Immature natural killer cell (primary cell): Measurements from ENCODE around the gene IL34. TPM values are rescaled to one million over a fixed set of nuclear protein-coding genes. Genes with fewer than 3 reads are reported as not detected.

Experiments
- DNase-seq, 3 donors: peaks; one replicate each; pipeline ENCODE4 v3.0.0; 2022; ENCODE audit warnings: mixed read lengths in 1 of 3
- H3K27ac Mint-ChIP-seq, 6 donors: one replicate each; pipeline ENCODE4 v1.8.0; 2020; ENCODE audit warnings: mixed read lengths in 6 of 6, mild to moderate bottlenecking in 5 of 6, inconsistent platforms in 4 of 6, moderate library complexity in 3 of 6
- H3K27me3 Mint-ChIP-seq, 3 donors: one replicate each; pipeline ENCODE4 v1.8.0; 2020 to 2021; ENCODE audit warnings: low read depth in 3 of 3, mild to moderate bottlenecking in 3 of 3, mixed read lengths in 3 of 3, moderate library complexity in 3 of 3, inconsistent platforms in 1 of 3
- H3K36me3 Mint-ChIP-seq, 3 donors: one replicate each; pipeline ENCODE4 v1.8.0; 2020; ENCODE audit warnings: mixed read lengths in 3 of 3, inconsistent platforms in 2 of 3, mild to moderate bottlenecking in 2 of 3
- H3K4me1 Mint-ChIP-seq, 2 donors: one replicate each; pipeline ENCODE4 v1.8.0; 2020; ENCODE audit warnings: inconsistent platforms in 2 of 2, mild to moderate bottlenecking in 2 of 2, mixed read lengths in 2 of 2, moderate library complexity in 1 of 2
- H3K4me3 Mint-ChIP-seq, 5 donors: one replicate each; pipeline ENCODE4 v1.8.0; 2020; ENCODE audit warnings: mild to moderate bottlenecking in 5 of 5, mixed read lengths in 5 of 5, inconsistent platforms in 3 of 5, moderate library complexity in 3 of 5
- H3K9me3 Mint-ChIP-seq, 6 donors: one replicate each; pipeline ENCODE4 v1.8.0; 2020; ENCODE audit warnings: mild to moderate bottlenecking in 6 of 6, mixed read lengths in 6 of 6, inconsistent platforms in 4 of 6, moderate library complexity in 3 of 6
- polyA plus RNA-seq, 3 donors: library from polyadenylated mRNA; unstranded; fragments of 300-500 nt; fragmentation: Illumina TruSeq; gene quantifications; one replicate each; pipeline ENCODE4 v1.2.3, GENCODE V29; 2021

IL34 gene
- polyA plus RNA-seq, 3 donors from 2014 or later, result not detected

DNA sequence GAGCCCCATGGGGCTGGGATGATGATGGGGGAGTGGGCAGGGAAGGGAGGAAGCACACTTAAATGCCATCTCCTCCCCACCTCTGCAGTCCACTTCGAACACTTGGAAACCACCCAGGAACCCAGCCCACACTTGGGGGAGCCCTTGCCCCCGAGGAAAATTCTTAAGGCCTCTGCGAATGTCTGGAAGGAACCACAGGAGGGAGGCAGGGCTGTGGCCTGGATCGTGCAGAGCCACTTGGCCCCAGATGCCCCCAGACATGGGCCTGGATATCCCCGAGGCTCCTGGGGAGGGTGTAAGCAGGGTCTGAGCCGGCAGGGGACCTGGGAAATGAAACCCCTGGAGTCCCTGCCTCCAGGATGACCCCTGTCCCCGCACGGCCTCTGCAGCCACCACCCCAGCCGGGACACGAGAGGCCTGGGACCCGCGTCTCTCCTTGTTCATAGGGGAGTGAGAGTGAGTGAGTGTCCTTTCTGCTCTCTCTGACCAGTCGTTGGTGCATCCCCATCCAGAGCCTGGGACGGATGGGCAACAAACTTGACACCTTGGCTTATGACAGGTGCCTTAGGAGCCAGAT lies 51.3 kb downstream of the IL34 start:
- H3K27me3 Mint-ChIP-seq, result no peaks in the 10 kb centered on the region
- H3K4me1 Mint-ChIP-seq, result peaks cover 19 to 22% of the 10 kb centered on the region in 2 donors
- no peak overlapping the region for H3K4me3 Mint-ChIP-seq
- H3K36me3 Mint-ChIP-seq, result no peaks in the 10 kb centered on the region
- no peaks in the 10 kb centered on the region for H3K9me3 Mint-ChIP-seq
- DNase-seq, result no peak
- peak overlapping the region in 1 of 6 donors; percentile 21 for H3K27ac Mint-ChIP-seq

DNA sequence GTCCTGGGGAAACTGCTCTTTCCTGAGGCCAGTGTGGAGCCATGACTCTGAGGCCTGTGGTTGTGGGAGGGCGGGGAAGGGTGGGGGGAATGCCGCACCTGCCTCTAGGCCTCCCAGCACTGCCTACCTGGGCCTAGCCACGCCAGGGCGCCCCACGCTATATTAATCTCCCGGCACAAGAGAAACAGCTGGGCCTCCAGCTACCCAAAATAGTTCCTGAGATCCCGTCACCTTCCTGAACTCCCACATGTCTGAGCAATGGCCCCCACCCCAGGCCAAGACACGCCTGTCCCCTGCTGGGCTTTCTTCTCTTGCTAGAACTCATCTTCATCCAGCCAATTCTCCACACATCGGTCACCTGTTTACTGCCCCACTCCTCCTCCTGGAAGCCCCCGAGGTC lies 52.5 kb downstream of the IL34 start:
- Mint-ChIP-seq H3K27me3 (no peaks in the 10 kb centered on the region), H3K27ac (no peak overlapping the region), H3K36me3 (no peaks in the 10 kb centered on the region), H3K4me3 (no peak overlapping the region), H3K4me1 (peaks cover 19 to 22% of the 10 kb centered on the region in 2 donors), H3K9me3 (no peaks in the 10 kb centered on the region)
- no peak for DNase-seq

DNA sequence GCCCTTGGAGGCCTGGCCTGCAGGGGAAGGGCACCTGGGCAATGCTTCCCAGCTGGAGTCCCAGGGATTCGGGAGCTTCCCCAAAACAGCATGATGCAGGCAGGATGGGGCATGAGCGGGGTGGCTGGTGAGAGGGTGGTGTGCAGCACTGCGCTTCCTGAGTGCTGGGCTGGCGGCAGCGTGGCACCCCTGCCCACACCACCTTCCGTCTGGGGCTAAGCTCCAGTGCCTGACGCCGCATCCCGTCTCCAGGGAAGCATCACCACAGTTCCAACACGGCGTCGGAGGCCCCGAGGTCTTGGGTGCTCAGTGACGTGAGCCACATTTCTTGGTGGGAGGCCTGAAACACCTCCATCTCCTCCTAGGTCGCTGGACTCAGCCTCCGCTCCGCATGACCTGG lies 53.3 kb downstream of the IL34 start:
- Mint-ChIP-seq H3K9me3 (no peaks in the 10 kb centered on the region), H3K4me1 (peaks cover 19 to 22% of the 10 kb centered on the region in 2 donors), H3K27ac (no peak overlapping the region), H3K4me3 (no peak overlapping the region), H3K36me3 (no peaks in the 10 kb centered on the region), H3K27me3 (no peaks in the 10 kb centered on the region)
- no peak for DNase-seq

DNA sequence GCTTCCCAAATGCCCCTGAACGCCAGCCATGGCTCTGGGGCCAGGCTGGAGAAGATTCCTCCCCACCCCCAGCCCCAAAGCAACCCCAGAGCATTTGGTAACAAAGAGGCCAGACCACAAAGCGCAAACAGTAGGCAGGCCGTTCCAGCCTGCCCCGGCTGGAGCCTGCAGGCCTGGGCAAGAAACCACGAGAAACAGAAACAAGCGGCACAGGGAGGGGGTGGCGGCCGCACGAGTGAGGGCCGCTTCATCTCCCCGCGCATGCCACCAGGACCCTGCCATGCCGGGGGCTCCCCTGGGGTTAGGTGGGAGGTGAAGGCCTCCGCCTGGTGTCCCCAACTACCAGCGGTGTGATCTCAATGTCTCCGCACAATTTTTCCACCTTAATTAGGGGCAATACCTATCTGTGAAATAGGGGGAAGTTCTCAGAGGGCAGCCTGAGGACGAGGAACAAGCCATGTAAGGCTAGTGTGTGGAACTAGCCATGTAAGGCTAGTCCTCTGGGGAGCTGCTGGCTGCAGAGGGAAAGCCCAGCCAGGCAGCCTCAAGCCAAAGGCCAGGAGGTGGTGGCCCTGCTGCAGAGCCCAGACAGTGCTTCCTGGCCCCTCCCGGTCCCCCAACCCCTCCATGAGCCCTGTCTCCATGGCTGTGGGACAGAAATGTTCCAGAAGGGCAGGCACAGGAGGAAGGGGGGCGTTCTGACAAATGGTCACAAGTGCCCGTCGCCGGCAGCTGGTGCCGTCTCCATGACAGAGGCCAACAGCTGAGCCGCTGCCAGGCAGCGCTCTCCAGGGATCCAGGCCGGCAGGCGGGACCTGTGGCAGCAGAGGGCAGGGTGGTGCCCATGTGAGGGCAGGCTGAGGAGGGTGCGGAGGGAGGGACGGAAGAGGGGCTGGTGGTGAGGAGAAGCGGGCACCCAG lies 54.0 kb downstream of the IL34 start:
- H3K4me1 Mint-ChIP-seq, result peaks cover 16 to 20% of the 10 kb centered on the region in 2 donors
- H3K9me3 Mint-ChIP-seq, result no peaks in the 10 kb centered on the region
- H3K36me3 Mint-ChIP-seq, result no peaks in the 10 kb centered on the region
- H3K27me3 Mint-ChIP-seq, result no peaks in the 10 kb centered on the region
- H3K27ac Mint-ChIP-seq, result no peak overlapping the region
- no peak overlapping the region for H3K4me3 Mint-ChIP-seq
- DNase-seq, result no peak

DNA sequence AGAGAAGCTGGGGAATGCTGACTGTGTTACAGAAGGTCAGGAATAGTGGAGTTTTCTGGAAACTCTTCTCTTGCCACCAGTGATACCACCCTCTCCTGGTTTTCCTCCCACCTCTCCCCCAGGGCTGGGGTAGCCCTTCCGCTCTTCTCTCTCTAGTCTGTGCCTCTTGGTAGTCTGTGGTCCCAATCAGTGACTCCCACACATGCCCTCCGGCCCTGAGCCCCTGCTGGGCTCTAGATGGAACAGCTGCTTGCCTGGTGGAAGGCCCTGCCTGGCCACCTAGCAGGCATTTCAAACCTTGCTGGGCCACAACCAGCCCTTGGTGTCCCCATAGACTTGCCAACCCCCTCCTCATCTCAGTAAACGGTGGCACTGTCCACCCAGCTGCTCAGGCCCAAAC lies 54.7 kb downstream of the IL34 start:
- Mint-ChIP-seq H3K27me3 (peaks cover 0 to 2% (median 0%) of the 10 kb centered on the region in 3 donors), H3K4me3 (no peak overlapping the region), H3K36me3 (no peaks in the 10 kb centered on the region), H3K4me1 (peaks cover 11 to 13% of the 10 kb centered on the region in 2 donors), H3K9me3 (no peaks in the 10 kb centered on the region), H3K27ac (peak overlapping the region in 1 of 6 donors; percentile 4)
- DNase-seq, result no peak

DNA sequence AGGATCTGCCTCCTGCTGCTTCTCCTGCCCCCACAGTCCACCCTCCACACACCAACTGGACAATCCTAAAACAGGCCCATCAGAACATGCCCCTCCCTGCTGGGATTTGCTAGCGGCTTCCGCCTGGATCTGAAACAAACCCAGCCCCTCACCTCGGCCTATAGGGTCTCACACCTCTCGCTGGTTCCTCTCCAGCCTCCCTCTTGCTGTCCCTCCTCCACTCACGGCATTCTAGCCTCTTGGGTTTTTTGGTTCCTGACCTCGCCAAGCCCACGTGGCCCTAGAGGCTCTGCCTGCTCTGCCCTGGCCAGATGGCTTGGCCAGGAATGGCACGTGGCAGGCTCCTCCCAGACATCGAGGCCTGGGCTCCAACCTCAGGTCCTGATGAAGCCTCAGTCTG lies 55.2 kb downstream of the IL34 start:
- Mint-ChIP-seq H3K36me3 (no peaks in the 10 kb centered on the region), H3K27me3 (peaks cover 0 to 2% (median 0%) of the 10 kb centered on the region in 3 donors), H3K27ac (no peak overlapping the region), H3K4me1 (peaks cover 7 to 11% of the 10 kb centered on the region in 2 donors), H3K4me3 (no peak overlapping the region), H3K9me3 (no peaks in the 10 kb centered on the region)
- no peak for DNase-seq

DNA sequence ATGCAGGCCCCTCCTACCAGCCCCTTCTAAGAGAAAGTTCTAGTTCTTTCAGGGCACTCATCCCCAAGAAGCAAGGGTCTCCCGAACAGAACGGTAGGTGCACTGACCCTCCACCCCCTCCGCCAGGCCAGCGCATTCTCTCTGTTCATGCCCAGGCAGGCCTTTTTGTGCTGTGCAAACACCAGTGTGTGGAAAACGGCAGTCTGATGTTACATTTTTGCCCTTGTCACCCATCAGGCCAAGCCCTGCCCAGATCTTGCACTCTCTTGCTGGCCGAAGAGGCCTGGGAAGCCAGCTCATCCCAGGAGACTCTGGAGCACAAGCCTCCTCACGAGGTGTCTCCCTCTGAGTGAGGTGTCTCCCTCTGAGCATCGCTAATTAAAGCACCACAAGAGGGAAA lies 55.6 kb downstream of the IL34 start:
- Mint-ChIP-seq H3K27ac (peak overlapping the region in 1 of 6 donors; percentile 40), H3K4me1 (peaks cover 6 to 7% of the 10 kb centered on the region in 2 donors), H3K27me3 (peaks cover 0 to 2% (median 0%) of the 10 kb centered on the region in 3 donors), H3K36me3 (no peaks in the 10 kb centered on the region), H3K4me3 (no peak overlapping the region), H3K9me3 (no peaks in the 10 kb centered on the region)
- no peak for DNase-seq

DNA sequence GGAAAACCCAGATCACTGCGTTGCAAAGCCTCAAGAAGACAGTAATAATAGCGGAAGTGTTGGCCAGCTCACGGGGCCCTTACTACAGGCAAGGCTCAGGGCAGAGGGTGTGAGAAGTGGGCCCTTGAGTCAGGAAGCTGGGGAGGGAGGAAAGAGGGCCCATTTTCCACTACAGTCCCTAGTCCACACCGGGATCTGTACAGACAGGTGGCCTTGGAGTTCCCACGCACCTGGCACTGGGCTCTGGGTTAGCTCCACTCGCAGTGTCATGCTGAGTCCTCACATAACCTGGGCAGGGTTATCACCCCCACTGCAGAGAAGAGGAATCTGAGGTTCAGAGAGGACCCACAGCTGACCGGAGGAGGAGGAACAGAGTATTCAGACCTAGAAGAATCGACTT lies 56.3 kb downstream of the IL34 start:
- no peaks in the 10 kb centered on the region for H3K36me3 Mint-ChIP-seq
- no peak overlapping the region for H3K4me3 Mint-ChIP-seq
- H3K27me3 Mint-ChIP-seq, result peaks cover 0 to 2% (median 0%) of the 10 kb centered on the region in 3 donors
- no peak overlapping the region for H3K27ac Mint-ChIP-seq
- no peak for DNase-seq
- H3K9me3 Mint-ChIP-seq, result no peaks in the 10 kb centered on the region
- H3K4me1 Mint-ChIP-seq, result peaks cover 4% of the 10 kb centered on the region in 2 donors

DNA sequence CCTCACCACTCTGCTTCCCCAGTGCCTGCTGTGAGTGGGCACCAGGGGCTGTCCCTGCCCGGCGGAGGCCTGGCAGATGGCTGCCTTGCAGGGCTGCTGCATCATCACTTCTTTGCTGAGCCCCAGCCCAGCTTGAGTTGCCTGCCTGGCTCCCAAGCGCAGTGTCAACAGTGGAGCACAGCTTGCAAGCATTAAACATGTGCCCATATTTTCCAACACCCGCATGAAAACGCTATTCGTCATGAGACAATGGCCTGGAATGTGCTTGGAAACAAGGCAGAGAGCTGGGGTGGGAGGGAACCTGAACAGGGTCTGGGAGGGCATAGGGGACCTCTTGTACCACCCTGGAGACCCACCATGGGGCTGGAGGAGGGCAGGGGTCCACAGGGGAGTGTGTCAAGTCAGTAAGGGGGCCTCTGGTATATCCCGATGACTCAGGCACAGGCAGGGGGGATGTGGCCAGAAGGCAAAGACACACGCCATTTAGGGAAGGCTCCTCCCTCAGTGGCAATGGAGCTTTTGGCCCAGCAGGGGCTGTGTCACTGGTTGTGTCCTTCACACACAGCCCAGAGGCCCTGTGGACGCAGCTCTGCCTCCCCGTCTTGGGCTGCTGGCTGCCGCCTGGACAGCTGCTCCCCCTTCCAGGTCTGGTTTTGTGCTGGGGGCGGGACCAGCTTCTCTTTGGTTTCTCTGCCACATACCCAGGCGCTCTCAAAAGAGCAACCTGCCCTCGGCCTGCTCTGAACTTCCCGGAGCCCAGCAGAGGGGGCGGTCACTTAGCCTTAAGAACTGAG lies 56.9 kb downstream of the IL34 start:
- Mint-ChIP-seq H3K27me3 (peaks cover 0 to 2% (median 0%) of the 10 kb centered on the region in 3 donors), H3K36me3 (peaks cover 0 to 3% (median 0%) of the 10 kb centered on the region in 3 donors), H3K4me1 (peaks cover 4% of the 10 kb centered on the region in 2 donors), H3K4me3 (no peak overlapping the region), H3K27ac (no peak overlapping the region), H3K9me3 (no peaks in the 10 kb centered on the region)
- DNase-seq, result no peak

DNA sequence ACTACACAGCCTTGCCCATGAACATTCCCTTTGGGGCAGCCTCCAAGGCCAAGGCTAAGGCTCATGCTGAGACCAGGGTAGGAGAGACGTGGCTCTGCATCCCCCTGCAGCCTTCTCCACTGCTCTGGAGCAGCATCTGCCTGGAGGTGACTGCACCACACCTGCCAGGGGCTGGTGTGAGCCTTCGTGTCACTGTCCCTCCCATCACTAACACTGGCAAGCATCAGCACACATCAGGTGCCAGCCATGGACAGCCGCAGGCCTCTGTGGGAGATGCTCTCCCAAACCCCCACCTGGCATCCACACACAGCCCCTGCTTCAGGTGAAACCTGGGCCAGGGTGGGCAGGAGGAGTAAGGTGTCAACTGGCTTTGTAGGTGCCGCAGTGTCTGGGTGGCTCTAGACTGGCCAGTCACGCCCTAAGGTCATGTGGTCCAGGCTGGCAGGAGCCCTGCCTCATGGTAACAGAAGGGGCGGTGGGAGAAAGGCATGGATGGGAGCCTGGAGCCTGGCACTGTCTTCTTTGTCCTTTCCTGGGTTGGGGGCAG lies 57.5 kb downstream of the IL34 start:
- no peak overlapping the region for H3K4me3 Mint-ChIP-seq
- H3K27me3 Mint-ChIP-seq, result peaks cover 0 to 2% (median 0%) of the 10 kb centered on the region in 3 donors
- H3K36me3 Mint-ChIP-seq, result peaks cover 0 to 3% (median 0%) of the 10 kb centered on the region in 3 donors
- H3K9me3 Mint-ChIP-seq, result no peaks in the 10 kb centered on the region
- H3K27ac Mint-ChIP-seq, result no peak overlapping the region
- no peak for DNase-seq
- peaks cover 4% of the 10 kb centered on the region in 2 donors for H3K4me1 Mint-ChIP-seq

DNA sequence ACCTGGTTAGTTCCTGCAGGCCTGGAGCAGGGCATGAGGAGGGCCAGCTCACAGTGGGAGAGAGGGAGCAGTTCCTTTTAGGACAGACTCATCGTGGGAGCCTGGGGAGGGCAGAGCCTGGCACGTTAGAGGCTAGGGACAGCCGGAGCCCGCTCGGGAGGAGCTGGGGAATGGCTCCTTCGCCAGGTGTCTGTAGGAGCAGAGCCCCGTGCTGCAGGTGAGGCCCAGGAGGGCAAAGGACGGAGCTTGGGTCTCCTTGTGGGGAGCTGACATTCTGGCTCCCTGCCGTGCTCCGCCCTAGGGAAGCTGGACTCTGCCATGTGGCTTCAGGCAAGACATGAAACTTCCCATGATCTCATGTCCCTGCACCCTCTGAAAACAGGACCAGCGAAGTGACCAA lies 58.2 kb downstream of the IL34 start:
- no peak overlapping the region for H3K27ac Mint-ChIP-seq

DNA sequence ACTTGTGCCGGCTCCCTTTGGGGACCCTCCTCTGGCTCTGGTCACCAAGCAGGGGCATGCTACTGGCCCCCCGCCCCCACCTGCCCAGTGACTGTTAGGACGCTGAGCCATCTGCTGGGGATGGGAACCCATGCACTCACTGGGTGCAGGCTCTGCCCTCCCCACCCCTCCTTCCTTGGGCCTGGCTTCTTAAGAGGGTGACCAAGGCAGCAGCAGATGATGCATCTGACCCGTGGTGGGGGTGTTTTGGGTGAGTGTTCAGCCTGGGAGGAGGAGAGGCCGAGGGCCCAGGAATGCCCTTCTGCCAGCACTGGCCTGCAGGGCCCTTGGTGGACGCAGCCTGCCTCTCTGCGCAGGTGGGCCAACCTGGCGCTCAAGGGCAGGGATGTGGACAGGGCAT lies 58.7 kb downstream of the IL34 start:
- H3K27ac Mint-ChIP-seq, result no peak overlapping the region

More for the DNA sequence above, 58.2 kb downstream of the IL34 start:
- Mint-ChIP-seq H3K4me1 (peaks cover 0 to 1% of the 10 kb centered on the region in 2 donors), H3K4me3 (no peak overlapping the region), H3K27me3 (peaks cover 0 to 2% (median 0%) of the 10 kb centered on the region in 3 donors), H3K9me3 (no peaks in the 10 kb centered on the region), H3K36me3 (peaks cover 0 to 3% (median 0%) of the 10 kb centered on the region in 3 donors)
- DNase-seq, result no peak

DNA sequence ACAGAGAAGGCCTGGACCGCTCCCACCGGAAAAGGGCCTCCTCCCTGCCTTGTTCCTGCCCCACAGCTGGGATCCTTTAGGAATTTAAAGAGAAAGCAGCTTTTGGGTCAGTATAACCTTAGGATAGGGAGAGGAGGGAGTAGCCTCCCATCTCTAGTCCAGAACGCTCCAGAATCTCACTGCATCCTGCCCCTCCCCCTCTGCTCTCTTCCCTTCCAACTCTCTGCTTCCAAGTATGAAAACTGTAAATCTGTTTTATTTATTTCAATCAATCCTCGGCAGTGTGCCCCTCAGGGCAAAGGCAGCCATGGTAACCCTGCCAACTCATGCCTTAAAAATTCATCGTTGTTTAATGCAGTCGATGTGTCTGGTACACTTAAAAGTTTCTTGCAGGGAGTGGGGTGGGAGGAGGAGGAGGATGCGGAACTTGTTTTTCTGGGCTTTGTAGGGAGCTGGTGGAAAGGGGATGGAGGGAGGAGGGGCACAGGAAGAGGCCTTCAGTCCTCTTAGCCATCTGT lies 60.6 kb downstream of the IL34 start:
- Mint-ChIP-seq H3K27me3 (peaks cover 0 to 3% (median 2%) of the 10 kb centered on the region in 3 donors), H3K36me3 (peaks cover 0 to 7% (median 0%) of the 10 kb centered on the region in 3 donors), H3K4me1 (no peaks in the 10 kb centered on the region), H3K9me3 (no peaks in the 10 kb centered on the region), H3K4me3 (no peak overlapping the region), H3K27ac (no peak overlapping the region)
- no peak for DNase-seq

More for the DNA sequence above, 58.7 kb downstream of the IL34 start:
- no peak overlapping the region for H3K4me3 Mint-ChIP-seq
- DNase-seq, result no peak
- peaks cover 0 to 3% (median 0%) of the 10 kb centered on the region in 3 donors for H3K36me3 Mint-ChIP-seq
- H3K4me1 Mint-ChIP-seq, result peaks cover 0 to 1% of the 10 kb centered on the region in 2 donors
- no peaks in the 10 kb centered on the region for H3K9me3 Mint-ChIP-seq
- H3K27me3 Mint-ChIP-seq, result peaks cover 0 to 2% (median 0%) of the 10 kb centered on the region in 3 donors
